ENCODE results near the gene CALML3.
A peak's percentile ranks its signal among the peaks of the same experiment; 100 is the strongest.

CALML3 gene

DNA sequence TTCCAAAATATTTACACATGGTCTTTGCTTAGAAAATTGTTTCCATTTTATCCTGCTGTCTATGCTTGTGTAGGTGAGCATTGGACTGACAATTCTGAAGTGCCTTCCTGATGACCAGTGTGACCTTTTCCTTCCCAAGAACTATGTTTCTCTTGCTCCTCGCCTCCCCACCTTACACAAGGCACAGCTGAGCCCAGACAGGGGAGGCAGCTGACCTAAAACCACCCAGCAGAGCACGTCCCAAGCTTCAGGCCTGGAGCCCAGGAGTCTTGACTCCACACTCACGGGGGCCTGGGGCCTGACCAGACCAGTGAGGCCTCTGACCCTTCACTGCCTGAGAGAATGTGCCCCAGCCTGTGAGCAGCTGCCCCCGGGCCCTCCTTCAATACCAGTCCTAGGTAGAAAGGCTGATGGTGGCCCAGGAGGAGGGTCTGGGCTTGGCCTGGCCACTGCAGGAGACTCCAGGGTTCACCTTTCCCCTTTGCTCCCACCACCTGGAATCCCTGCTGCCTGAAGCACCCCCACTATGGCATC lies 32.4 kb upstream of the CALML3 start:
- no peak for DNase-seq

DNA sequence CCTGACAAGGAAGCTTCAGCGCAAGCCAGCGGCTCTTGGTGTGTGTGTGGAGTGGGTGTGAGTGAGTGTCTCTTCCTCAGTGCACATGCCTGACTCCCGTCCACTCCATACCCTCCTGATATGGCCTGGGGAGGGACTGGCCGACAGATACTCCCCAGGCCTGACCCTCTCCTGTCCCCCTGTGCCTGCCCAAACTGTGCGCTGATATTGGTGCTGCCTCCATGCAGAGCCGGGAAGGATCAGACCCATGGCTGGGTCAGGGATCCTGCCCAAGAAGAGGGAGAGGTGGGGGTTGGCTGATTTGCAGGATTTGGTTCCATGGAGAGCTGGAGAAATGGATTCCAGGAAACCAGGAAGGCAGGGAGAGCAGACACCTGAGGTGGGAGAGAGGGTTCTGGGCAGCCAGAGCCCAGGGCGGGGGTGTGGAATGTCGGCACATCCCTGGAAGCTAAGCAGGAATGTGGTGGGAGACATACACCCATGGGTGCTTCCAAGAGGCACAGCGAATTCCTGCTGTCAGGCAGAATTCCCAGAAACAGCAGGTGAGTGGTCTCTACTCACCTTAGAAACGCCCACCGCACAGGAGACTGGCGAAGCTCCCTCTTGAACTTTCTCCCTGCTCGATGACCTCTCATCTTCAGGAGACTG lies 31.7 kb upstream of the CALML3 start:
- DNase-seq = no peak

- DNase-seq = no peak
Measured at GRCh38 chr10:5493691-5494090, 31.1 kb upstream of the CALML3 start.

DNA sequence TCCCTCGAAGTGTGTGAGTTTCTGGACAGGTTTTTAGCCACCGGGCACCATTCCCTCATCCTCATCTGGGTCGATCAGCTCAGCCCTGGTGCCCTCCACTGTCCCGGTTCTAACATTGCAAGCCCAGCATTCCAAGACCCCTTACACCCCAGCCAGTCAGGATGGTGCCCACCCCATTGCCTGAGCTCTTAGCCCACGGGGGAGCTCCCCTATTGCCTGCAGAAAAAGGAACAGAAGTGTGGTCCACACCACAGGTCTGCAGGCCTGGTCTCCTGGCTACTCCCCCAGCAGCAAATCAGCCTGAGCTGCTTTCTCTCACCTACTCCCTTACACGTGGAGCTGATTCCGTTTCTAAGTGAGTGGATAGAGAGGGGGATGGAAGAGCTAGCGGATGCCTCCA lies 30.1 kb upstream of the CALML3 start:
- no peak for DNase-seq

DNA sequence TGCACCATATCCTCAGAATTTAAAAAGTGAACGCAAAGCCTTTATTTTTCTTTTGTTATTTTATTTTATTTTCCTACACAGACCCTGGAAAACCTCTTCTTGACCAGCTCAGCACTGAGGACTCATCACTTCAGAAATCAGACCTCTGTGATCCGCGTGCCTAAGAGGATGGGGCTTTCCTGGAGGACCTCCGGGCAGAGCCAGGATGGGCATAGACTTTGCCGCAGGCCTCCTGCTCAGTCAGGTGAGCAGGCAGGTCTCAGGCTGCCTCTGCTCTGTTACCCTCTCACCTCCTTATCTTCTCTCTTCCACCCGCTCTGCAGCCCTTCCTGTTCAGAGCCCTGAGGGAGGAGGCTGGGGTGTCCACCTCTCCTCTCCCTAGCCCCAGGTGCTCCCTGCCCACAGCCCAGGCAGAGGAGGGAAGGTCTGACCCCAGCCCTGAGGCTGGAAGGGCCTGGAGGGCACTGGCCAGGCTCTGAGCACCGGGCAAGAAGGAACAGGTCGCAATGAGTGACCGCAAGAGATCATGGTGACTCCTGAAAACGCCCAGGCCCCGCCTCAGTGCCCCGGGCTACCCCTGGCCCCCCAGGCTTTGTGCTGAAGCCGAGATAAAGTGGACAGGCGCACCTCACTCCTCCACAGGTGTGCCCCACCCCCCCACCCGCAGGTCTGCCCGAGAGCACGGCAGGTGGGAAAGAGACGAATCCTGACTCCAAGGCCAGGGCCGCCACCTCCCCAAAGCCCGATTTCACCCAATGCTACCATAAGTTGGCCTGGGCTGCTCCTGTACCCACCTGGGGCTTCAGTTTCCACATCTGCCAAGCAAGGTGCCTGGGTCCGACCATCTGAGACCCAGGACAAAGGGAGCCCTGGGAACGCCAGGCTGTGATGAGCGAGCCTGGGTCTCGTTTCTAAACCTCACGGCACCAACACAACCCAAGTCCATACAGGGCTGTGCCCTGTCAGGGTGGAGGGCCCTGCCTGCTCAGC lies 28.2 kb upstream of the CALML3 start:
- DNase-seq = no peak

DNA sequence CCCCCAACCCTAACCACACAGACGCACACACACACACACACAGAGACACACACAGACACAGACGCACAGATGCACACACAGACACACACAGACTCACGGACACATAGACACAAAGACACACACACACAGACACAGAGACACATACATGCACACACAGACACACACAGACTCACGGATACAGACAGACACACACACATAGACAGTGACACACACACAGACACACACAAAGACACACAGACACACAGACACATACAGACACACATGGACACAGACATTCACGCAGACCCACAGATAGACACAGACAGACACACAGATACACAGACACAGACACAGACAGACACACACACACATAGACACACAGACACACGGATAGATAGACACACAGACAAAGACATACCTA lies 27.5 kb upstream of the CALML3 start:
- no peak for DNase-seq

DNA sequence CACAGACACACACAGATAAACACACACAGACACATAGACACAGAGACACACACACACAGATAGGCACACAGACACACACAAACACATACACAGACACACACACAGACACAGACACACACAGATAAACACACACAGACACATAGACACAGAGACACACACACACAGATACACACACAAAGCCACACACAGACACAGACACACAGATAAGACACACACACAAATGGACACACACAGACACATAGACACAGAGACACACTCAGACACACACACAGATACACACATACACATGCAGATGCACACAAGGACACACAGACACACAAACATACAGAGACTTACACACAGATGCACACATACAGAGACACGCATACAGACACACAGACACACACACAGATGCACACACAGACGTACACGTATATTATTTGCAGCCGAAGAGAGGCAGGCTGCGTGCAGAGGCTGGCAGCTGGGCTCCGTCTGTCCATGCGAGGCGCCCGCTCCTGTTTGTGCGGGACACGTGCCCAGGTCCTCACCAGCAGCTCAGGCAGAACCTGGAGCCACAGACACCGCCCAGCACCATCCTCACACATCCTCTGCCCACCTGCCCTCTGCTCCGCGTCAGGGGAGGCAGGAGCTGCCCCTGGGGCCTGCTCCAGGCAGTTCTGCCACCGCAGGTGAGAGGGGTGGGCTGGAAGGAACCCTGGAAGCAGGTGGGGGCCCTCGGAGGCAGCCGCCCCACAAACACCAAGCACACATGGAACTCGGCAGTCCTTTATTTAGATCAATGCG lies 26.6 kb upstream of the CALML3 start:
- DNase-seq = no peak

- DNase-seq = no peak
Measured at GRCh38 chr10:5498791-5499492, 25.8 kb upstream of the CALML3 start.

GRCh38 chr10:5499493-5500140 lies 25.1 kb upstream of the CALML3 start, which contains the start of gene CALML5:
Gene CALML5 (minus strand): TSS chr10:5499570. CDS start chr10:5499438, 132 bp downstream.
- DNase-seq = no peak

DNA sequence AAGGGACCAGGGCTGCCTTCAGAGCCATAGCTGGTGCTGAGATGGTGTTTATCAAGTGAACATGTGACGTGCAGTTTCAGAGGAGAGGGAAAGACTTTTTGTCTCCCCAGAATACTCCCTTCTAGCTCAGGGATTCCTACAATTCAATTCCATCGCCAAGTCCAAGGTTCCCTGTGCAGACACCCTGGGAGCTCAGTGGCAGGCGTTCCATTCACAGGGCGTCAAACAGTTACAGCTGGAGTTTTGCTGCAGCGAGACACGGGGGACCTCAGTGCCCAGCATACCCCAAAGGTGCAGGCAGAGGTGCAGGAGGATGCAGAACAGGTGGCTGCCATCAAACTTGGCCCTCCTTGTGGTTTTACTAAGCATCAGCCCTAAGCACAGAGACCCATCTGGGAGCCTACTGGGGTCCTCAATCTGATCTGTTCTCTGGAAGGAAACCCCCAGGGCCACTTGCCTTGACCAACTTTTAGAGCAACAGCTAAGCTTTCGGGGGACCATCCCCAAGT lies 24.5 kb upstream of the CALML3 start:
- no peak for DNase-seq

- no peak for DNase-seq
Measured at GRCh38 chr10:5500910-5501309, 23.9 kb upstream of the CALML3 start.

DNA sequence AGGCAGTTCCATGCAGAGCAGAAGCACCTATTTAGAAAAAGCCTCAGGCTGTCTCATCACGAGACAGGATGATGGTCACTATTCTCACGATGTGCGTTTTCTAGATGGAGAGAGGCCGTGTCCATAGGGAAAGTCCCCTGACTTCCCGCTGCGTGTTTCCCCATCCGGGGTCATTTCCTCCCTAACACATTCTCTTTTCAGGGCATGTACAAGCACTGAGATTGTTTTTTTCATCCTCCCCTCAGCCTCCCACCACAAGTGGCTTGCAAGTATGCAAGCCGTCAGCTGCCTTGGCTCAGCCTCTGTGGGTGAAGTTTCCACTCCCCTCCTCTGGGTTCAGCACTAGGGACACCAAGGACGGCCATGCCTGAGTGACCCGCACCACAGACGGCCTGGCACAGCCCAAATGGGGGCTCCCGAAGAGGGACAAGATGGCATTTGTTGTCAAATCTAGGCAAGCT lies 22.7 kb upstream of the CALML3 start:
- DNase-seq = no peak

DNA sequence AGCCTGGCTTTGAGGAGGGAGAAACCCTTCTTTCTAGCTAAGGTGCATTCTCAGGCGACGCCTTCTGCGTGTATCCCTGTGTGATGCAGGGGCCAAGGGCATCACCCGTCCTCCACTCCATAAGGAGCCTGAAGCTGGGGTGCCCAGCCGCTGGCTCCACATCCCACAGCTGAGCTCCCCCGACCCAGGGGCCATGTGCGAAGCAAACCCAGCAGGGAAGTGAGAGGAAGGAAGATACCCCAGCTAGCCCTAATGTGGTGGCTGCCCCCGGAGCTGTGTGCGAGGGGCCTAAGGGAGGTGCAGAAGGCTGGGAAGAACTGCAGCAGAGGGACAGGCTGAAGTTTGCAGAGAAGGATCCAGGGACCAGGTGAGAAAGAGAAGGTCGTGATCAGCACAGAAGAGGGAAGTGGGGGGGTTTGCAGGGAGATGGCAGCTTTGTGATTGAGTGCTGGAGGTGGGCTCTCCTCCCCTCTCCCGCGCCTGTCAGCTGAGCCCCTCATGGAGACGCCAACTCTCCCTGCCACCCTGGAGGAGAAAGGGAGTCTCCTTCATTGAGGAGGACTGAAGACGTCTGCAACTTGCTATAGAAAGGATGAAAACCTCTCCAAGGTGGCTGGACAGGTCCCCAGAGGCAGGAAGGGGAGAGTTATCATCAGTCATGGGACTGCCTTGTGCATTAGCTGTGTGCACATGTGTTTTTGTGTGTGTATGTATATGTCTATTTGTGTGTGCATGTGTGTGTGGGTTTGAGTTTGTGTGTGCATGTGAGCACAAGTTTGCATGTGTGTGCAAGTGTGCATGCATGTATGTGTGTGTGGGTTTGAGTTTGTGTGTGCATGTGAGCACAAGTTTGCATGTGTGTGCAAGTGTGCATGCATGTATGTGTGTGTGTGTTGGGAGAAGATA lies 21.9 kb upstream of the CALML3 start:
- DNase-seq = no peak

DNA sequence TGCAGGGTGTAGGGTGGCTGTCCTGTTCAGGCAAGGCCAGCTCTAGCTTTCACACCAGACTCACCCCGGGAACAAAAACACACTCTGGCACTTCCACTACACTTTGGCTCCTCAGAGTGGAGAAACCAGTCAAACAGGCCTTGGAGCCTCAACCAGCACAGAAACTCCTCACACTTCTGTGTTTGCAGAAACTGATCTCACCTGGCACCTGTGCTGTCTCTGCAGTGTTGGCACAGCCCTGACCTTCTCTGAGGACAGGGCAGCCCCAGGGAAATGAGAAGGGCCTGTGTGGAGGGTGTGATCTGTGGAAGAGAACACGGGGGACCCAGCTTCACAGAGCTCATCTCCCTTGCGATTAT lies 21.3 kb upstream of the CALML3 start:
- no peak for DNase-seq

GRCh38 chr10:5504146-5505072 lies 20.4 kb upstream of the CALML3 start:
- DNase-seq = peak; percentile 48

DNA sequence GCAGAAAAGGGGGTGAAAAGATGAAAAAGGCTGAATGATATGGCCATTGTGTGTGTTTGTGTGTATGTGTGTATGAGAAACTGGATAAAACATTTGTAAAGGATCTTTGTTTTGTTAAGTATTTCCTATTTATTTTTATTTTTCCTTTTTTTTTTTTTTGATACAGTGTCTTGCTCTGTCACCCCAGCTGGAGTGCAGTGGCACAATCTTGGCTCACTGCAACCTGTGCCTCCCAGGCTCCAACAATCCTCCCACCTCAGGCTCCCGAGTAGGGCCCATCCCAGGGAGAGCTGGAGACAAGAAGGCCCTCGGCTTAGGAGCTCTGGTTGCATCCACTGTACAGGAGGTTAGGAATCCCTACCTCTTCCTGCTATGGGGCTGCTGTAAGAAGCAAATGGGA lies 18.5 kb upstream of the CALML3 start:
- DNase-seq = no peak

GRCh38 chr10:5506751-5507648 lies 17.8 kb upstream of the CALML3 start:
- DNase-seq = no peak

GRCh38 chr10:5507649-5508131 lies 17.1 kb upstream of the CALML3 start:
- DNase-seq = no peak

Measured in COR-L47 (cell line).